H9 (cell line): ENCODE measurements around the gene ATXN10. TPM values are rescaled to one million over a fixed set of nuclear protein-coding genes. Genes with fewer than 3 reads are reported as not detected.

ENCODE experiments used
- DNase-seq: peaks from one replicate; pipeline ENCODE4 v3.0.0-alpha.2; 2017
- H2AFZ ChIP-seq: one replicate; pipeline ENCODE4 v1.6.1; 2013; ENCODE audit warnings: mild to moderate bottlenecking, low read length, control low read depth, moderate library complexity
- H2AK5ac ChIP-seq: 2 replicates; pipeline ENCODE4 v1.6.1; 2013; ENCODE audit warnings: low read length, control low read depth, mixed read lengths; ENCODE audit not compliant: insufficient read length
- H2BK120ac ChIP-seq: one replicate; pipeline ENCODE4 v1.6.1; 2013; ENCODE audit warnings: low read depth, mild to moderate bottlenecking, low read length, control low read depth, inconsistent platforms; ENCODE audit not compliant: poor library complexity, severe bottlenecking
- H2BK12ac ChIP-seq: 2 replicates; pipeline ENCODE4 v1.6.1; 2013; ENCODE audit warnings: low read length, control low read depth, mixed read lengths, low read depth; ENCODE audit not compliant: insufficient read length
- H2BK15ac ChIP-seq: 2 replicates; pipeline ENCODE4 v1.6.1; 2013; ENCODE audit warnings: low read depth, low read length, control low read depth
- H2BK20ac ChIP-seq: one replicate; pipeline ENCODE4 v1.6.1; 2013; ENCODE audit warnings: low read depth, mild to moderate bottlenecking, low read length, control low read depth, inconsistent platforms; ENCODE audit not compliant: poor library complexity, severe bottlenecking
- H2BK5ac ChIP-seq: 2 replicates; pipeline ENCODE4 v1.6.1; 2013; ENCODE audit warnings: low read length, control low read depth, mixed read lengths; ENCODE audit not compliant: insufficient read length
- H3K14ac ChIP-seq: 2 replicates; pipeline ENCODE4 v1.6.1; 2013; ENCODE audit warnings: low read length, control low read depth; ENCODE audit not compliant: insufficient read depth
- H3K18ac ChIP-seq: 2 replicates; pipeline ENCODE4 v1.6.1; 2013; ENCODE audit warnings: low read depth, mild to moderate bottlenecking, mixed read lengths, low read length, control low read depth; ENCODE audit not compliant: insufficient read length
- H3K23ac ChIP-seq: 2 replicates; pipeline ENCODE4 v1.6.1; 2013; ENCODE audit warnings: low read length, control low read depth, mixed read lengths, low read depth; ENCODE audit not compliant: insufficient read length
- H3K23me2 ChIP-seq: 2 replicates; pipeline ENCODE4 v1.6.1; 2013; ENCODE audit warnings: low read depth, mild to moderate bottlenecking, mixed read lengths, low read length, control low read depth; ENCODE audit not compliant: insufficient read length, poor library complexity, severe bottlenecking
- H3K27ac ChIP-seq: 2 replicates; pipeline ENCODE4 v1.5.1; 2013; ENCODE audit warnings: low read length, control low read depth, mixed read lengths, low read depth; ENCODE audit not compliant: insufficient read length
- H3K27me3 ChIP-seq: 2 replicates; pipeline ENCODE4 v1.6.1; 2013; ENCODE audit warnings: low read length, control low read depth, inconsistent platforms; ENCODE audit not compliant: insufficient read depth
- H3K4ac ChIP-seq: 2 replicates; pipeline ENCODE4 v1.6.1; 2013; ENCODE audit warnings: low read depth, mild to moderate bottlenecking, control low read depth, inconsistent platforms, low read length, moderate library complexity
- H3K4me1 ChIP-seq: 2 replicates; pipeline ENCODE4 v1.6.1; 2013; ENCODE audit warnings: low read length, control low read depth, inconsistent platforms; ENCODE audit not compliant: insufficient read depth
- H3K4me2 ChIP-seq: 2 replicates; pipeline ENCODE4 v1.6.1; 2013; ENCODE audit warnings: low read length, control low read depth, mixed read lengths; ENCODE audit not compliant: insufficient read length, insufficient read depth
- H3K56ac ChIP-seq: 2 replicates; pipeline ENCODE4 v1.6.1; 2013; ENCODE audit warnings: low read depth, mild to moderate bottlenecking, mixed read lengths, low read length, control low read depth; ENCODE audit not compliant: insufficient read length
- H3K79me1 ChIP-seq: 2 replicates; pipeline ENCODE4 v1.6.1; 2013; ENCODE audit warnings: low read depth, mild to moderate bottlenecking, moderate library complexity, low read length, control low read depth, inconsistent platforms; ENCODE audit not compliant: insufficient read depth, poor library complexity, severe bottlenecking
- H3K79me2 ChIP-seq: 2 replicates; pipeline ENCODE4 v1.6.1; 2013; ENCODE audit warnings: low read length, control low read depth, inconsistent platforms; ENCODE audit not compliant: insufficient read depth
- H3K9ac ChIP-seq: 2 replicates; pipeline ENCODE4 v1.6.1; 2013; ENCODE audit warnings: low read length, control low read depth, mixed read lengths; ENCODE audit not compliant: insufficient read length; ENCODE audit errors: extremely low read depth
- H3K9me3 ChIP-seq: one replicate; pipeline ENCODE4 v1.6.1; 2013; ENCODE audit warnings: low read depth, low read length, inconsistent platforms; ENCODE audit not compliant: control insufficient read depth
- H3T11ph ChIP-seq: one replicate; pipeline ENCODE4 v1.6.1; 2013; ENCODE audit warnings: mild to moderate bottlenecking, low read length, control low read depth, inconsistent platforms
- H4K20me1 ChIP-seq: one replicate; pipeline ENCODE4 v1.6.1; 2013; ENCODE audit not compliant: control insufficient read depth, insufficient read length, insufficient read depth
- H4K5ac ChIP-seq: 2 replicates; pipeline ENCODE4 v1.6.1; 2013; ENCODE audit warnings: low read depth, mild to moderate bottlenecking, mixed read lengths, low read length, control low read depth; ENCODE audit not compliant: insufficient read length
- H4K8ac ChIP-seq: replicated peaks from 2 replicates; pipeline ENCODE4 v1.6.1; 2013; ENCODE audit warnings: low read length, control low read depth, mixed read lengths, low read depth; ENCODE audit not compliant: insufficient read length
- H4K91ac ChIP-seq: 2 replicates; pipeline ENCODE4 v1.6.1; 2013; ENCODE audit warnings: low read depth, mild to moderate bottlenecking, moderate library complexity, mixed read lengths, low read length, control low read depth; ENCODE audit not compliant: insufficient read length
- H3K27ac Mint-ChIP-seq, 3 experiments: 2 replicates in 2 of 3; 3 replicates in 1 of 3; pipeline ENCODE4 v1.8.0; 2020 to 2021; ENCODE audit warnings: mixed read lengths in 3 of 3, mild to moderate bottlenecking in 1 of 3, moderate library complexity in 1 of 3
- H3K27me3 Mint-ChIP-seq: 2 replicates; pipeline ENCODE4 v1.8.0; 2021; ENCODE audit warnings: low read depth, mild to moderate bottlenecking, moderate library complexity, mixed read lengths
- H3K36me3 Mint-ChIP-seq, 3 experiments: 2 replicates in 2 of 3; 3 replicates in 1 of 3; pipeline ENCODE4 v1.8.0; 2020 to 2021; ENCODE audit warnings: low read depth in 3 of 3, mixed read lengths in 3 of 3; ENCODE audit not compliant: insufficient read depth in 1 of 3
- H3K4me1 Mint-ChIP-seq, 2 experiments: 2 replicates each; pipeline ENCODE4 v1.8.0; 2020; ENCODE audit warnings: mixed read lengths in 2 of 2
- H3K4me3 Mint-ChIP-seq, 2 experiments: 2 replicates in 1 of 2; 3 replicates in 1 of 2; pipeline ENCODE4 v1.8.0; 2020 to 2021; ENCODE audit warnings: mild to moderate bottlenecking in 2 of 2, mixed read lengths in 2 of 2, moderate library complexity in 1 of 2
- H3K9me3 Mint-ChIP-seq, 2 experiments: 2 replicates in 1 of 2; 3 replicates in 1 of 2; pipeline ENCODE4 v1.8.0; 2020; ENCODE audit warnings: mild to moderate bottlenecking in 2 of 2, mixed read lengths in 2 of 2, moderate library complexity in 1 of 2
- CTCF ChIP-seq: fragments of 200-600 bp; sonication (generic); conservative IDR thresholded peaks from 3 replicates; pipeline ENCODE4 v1.8.0; 2021; ENCODE audit warnings: antibody characterized with exemption, mild to moderate bottlenecking
- WGBS: extraction: QIAGEN DNeasy Blood & Tissue Kit; methylation state at CpG from one replicate; pipeline ENCODE4 v1.1.7; 2013; ENCODE audit warnings: missing lambda C conversion rate, low lambda C conversion rate, mixed read lengths; ENCODE audit not compliant: insufficient read length; ENCODE audit errors: extremely low coverage; 5-methylcytosine and 5-hydroxymethylcytosine counted together
- total RNA-seq: library from RNA; stranded (reverse); gene quantifications from 2 replicates; pipeline ENCODE4 v1.2.1, GENCODE V29; 2021

The ATXN10 gene
- total RNA-seq, 1 experiment from 2014 or later, result 210 TPM

GRCh38 chr22:45823336-45823735 lies 151.7 kb downstream of the ATXN10 start:
- Histone ChIP-seq H3K18ac (no peak overlapping the region), H4K20me1 (no peaks in the 10 kb centered on the region), H3K4me2 (no peak overlapping the region), H3K56ac (no peak overlapping the region), H2BK12ac (no peak overlapping the region), H2BK15ac (no peak overlapping the region), H3K27ac (no peak overlapping the region), H4K91ac (no peak overlapping the region), H3K9ac (no peak overlapping the region), H4K8ac (no peak overlapping the region), H2BK5ac (no peak overlapping the region), H3K9me3 (no peaks in the 10 kb centered on the region), H3K79me2 (no peaks in the 10 kb centered on the region), H3T11ph (no peak overlapping the region), H3K4ac (no peak overlapping the region), H3K14ac (no peak overlapping the region), H2BK120ac (no peak overlapping the region), H3K23ac (no peak overlapping the region), H2AK5ac (no peak overlapping the region), H3K4me1 (no peaks in the 10 kb centered on the region), H3K27me3 (no peaks in the 10 kb centered on the region), H2BK20ac (no peak overlapping the region), H2AFZ (no peak overlapping the region), H4K5ac (no peak overlapping the region), H3K23me2 (no peaks in the 10 kb centered on the region), H3K79me1 (no peaks in the 10 kb centered on the region)
- no peaks in the 10 kb centered on the region for H3K27me3 Mint-ChIP-seq
- peaks cover 11 to 15% (median 12%) of the 10 kb centered on the region in 3 experiments for H3K36me3 Mint-ChIP-seq
- no peak overlapping the region for H3K27ac Mint-ChIP-seq
- no peak overlapping the region for H3K4me3 Mint-ChIP-seq
- no peaks in the 10 kb centered on the region; a peak in 2 of 5 replicates for H3K9me3 Mint-ChIP-seq
- DNase-seq, result no peak
- no peak for TF ChIP-seq CTCF
- WGBS, result no CpG with 5 or more reads among the region's 6 CpGs
- H3K4me1 Mint-ChIP-seq, result peaks cover 3 to 5% of the 10 kb centered on the region in 2 experiments
